Raji (cell line): ENCODE results near the gene ATP9A.

ENCODE experiments used
- POLR2A ChIP-seq: IDR thresholded peaks from 2 replicates; pipeline ENCODE4 v1.6.1; 2011; ENCODE audit warnings: low read depth, low read length, control low read depth; ENCODE audit not compliant: insufficient read depth

ATP9A gene

DNA sequence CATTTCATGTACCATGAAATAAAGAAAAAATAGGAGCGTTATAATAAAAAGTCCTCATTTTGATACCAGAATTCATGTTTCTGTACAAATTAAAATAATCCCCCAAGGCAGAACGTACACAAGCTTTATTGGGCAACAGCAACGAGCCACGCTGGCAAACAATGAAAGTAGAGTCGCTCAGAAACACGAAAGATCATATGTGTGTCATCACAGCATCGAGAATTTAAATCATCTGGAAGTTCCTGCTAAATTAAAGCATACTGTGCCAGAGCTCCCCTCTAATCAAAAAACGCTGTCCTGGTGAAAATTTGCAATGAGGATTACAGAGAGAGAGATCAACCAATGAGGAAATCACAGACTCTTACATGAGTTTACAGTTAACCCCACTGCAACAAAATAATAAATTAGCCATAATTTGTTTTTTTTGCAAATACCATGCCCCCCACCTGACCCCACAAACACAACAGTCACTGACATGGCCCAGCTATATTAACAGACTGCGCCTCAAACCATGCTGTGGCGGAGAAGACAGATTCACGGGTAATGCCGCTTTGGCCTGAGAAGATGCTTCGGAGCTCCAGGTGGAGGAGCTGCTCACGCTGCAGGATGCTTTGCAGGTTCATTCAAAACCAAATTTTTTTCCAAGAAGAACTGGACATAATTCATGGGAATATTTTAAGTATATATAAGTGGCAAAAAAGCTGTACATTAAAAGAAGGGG, 171.4 kb downstream of the ATP9A start:
- TF ChIP-seq POLR2A: no peak

DNA sequence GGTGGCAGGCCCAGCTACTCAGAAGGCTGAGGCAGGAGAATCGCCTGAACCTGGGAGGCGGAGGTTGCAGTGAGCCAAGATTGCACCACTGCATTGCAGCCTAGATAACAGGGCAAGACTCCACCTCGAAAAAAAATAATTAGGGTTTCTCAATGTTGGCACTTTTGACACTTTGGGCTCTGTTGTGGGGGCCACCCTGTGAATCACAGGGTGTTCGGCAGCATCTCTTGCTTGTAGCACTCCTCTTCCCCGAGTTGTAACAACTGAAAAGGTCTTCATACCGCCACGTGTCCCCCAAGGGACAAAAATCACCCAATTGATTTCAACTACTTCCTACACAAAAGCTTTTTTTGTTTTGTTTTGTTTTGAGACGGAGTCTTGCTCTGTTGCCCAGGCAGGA, 172.4 kb downstream of the ATP9A start:
- TF ChIP-seq POLR2A: no peak

DNA sequence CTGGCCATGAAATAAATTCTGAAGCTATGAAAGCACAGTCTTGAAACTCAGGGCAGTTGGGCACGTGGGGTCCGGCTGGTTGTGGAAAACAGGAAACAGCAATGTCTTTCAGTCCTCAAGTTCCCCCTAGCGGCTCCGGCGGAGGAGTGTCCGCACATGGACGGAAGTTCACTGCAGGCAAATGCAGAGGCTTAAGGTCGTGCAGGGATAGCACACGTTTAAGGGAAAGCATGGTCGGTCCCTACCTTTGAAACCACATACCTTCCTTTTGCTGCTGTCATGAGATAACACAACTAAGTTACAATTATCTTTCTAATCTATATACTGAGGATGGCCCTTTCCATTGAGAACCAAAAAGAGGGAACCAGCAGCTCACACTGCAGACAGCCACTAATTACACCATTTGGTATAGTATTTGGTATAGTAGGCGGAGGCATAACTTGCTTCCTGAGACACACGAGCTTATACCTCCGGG, 173.1 kb downstream of the ATP9A start:
- peak; percentile 56 for TF ChIP-seq POLR2A

DNA sequence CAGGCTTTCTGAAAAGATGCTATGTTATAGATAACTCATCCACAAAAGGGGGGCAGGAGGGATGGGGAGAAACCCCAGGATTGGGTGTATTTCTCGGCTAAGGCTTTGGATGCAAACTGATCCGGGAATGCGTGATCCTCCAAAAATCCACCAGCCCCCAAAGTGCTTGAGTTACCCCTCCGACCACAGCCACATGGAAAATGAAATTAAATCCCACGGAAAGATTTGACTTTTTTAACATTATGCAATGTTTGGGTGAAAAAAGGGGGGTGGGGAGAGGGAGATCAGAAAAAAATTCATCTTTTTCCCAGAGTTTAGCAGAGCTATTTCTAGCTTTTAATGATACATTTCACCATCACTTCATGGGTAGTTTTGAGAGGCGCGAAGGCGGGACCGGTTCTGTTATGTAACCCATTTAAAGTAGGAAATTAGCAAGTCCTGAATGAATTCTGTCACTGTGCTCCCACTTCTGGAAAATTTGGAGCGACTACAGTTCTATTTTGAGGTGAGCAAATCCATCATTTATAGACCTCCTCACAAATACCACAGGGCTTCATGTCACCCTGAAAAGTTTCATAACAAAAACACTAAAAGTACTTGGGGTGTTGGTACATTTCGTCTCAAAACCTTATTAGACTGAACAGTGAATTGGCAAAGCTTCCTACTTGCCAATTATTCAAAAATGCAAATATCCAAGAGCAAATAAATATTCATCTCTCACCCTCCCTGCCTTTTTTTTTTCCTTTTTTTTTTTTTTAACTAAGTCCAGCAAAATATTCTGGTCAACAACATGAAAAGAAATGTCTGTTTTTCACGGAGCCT, 173.7 kb downstream of the ATP9A start:
- TF ChIP-seq POLR2A: no peak

DNA sequence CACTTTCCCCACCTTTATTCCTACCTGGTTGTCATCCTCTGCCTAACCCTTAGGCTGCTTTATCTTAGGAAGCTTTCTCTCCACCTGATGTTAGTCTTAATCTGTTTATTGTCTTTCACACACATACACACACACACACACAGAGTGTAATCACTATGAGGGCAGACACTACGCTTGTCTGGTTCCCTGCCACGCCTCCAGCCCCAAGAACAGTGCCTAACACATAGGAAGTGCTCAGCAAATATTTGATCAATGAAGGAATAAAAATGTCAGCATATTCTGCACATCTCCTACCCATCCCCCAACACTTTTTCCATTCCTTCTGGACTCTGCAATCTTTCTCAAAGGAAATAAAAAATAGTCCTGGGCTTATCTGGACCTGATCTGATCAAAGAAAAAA, 174.6 kb downstream of the ATP9A start:
- TF ChIP-seq POLR2A: no peak

DNA sequence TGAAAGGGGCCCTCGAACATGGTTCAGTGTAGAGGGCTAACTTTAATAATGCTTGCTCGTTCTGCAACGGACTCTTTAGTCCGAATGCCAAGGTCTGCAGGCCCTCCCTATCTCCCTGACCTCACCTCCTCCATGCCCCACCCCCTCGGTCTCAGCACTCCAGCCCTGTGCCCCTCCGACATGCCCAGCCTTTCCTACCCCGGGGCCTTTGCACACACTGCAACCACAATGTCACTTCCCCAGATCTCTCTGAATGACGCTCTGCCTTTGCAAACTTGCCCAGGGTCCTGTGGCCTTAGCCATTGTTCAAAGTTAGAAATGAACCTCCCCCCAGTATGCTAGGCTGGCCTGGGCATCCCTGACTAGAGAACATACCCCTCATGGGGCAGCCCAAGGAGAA, 175.6 kb downstream of the ATP9A start:
- no peak for TF ChIP-seq POLR2A

DNA sequence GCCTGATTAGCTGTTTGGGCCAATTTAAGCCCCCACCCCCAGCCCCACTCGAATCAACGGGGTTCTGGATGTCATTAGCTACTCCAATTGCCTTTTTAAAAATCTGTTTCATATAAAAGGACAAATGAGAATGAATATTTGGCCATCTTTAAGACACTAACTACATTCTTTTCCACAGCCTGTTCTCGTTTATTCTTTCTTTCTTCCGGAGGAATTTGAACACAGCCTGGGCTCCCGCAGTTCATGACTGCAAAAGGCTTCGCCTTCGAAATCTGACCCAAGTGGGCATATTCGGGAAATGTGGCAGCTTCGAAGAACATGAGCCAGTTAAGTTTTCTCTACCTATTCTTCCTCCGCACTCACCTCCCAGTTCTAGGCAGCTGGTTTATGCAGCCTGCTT, 176.3 kb downstream of the ATP9A start:
- no peak for TF ChIP-seq POLR2A

DNA sequence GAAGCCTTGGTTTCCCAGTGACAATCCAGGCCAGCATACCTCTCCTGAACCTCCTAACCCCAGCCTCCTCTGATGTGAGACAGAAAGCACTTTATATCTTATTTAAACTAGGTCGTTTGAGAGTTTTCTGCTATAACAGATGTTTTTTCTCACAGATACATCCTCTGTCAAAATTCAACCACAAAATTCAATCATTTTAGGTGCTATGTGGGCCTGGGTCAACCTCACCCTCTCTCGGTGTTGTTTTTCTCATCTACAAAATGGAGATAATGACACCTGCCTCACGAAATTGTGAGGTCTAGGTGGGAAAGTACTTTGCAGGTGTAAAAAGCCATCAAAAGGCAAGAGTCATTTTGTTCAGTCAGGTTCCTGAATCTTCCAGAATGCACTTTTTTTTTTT, 179.4 kb downstream of the ATP9A start:
- TF ChIP-seq POLR2A: no peak

DNA sequence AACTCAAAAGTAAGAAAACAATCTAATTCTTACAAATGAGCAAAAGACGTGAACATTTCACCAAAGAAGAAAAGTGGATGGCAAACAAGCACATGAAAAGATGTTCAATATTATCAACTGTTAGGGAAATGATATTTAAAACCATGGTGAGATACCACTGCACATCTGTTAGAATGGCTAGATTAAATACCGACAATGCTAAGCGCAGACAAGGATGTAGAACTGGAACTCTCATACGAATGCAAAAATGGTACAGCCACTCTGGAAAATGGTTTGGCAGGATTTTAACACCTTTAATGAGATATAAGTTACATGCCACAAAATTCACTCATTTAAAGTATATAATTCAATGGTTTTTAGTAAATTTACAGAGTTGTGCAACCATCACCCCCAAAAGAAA, 181.0 kb downstream of the ATP9A start:
- no peak for TF ChIP-seq POLR2A

DNA sequence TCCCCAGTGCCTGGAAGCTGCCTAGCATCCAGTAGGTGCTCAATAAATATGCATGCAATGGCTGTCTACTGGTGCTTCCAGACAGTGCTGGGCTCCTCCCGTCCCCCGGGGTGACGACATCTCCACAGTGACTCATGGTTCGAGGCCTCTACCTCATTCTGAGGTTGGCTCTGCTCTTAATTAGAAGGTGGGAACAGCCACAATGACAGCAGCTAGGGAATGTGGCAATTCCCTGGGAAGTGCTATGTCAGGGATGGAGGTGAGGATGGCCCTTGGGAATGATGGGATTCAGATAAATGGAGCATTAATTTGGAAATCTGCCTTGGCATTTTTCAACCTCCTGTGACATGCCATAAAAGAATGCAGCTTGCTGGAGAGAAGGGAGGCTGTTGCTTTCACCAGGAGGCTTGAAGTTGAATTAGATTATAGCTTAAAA, 182.2 kb downstream of the ATP9A start:
- no peak for TF ChIP-seq POLR2A

DNA sequence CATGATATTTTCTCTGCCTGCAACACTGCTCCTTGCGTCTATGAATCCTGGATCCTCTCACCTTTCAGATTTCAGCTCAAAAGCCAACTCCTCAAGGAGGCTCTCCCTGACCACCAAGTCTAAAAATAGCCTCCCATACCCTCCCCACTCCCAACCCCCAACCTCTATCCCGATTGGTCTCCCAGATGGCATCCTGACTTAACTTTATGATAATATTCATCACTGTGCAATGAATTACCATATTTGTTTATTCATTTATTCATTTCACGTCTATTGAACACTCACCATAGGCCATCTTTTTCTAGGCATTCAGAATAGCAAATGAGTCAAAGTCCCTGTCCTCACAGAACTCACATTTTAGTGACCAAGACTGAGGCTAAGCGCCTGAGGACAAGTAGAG, 183.0 kb downstream of the ATP9A start:
- TF ChIP-seq POLR2A: no peak

DNA sequence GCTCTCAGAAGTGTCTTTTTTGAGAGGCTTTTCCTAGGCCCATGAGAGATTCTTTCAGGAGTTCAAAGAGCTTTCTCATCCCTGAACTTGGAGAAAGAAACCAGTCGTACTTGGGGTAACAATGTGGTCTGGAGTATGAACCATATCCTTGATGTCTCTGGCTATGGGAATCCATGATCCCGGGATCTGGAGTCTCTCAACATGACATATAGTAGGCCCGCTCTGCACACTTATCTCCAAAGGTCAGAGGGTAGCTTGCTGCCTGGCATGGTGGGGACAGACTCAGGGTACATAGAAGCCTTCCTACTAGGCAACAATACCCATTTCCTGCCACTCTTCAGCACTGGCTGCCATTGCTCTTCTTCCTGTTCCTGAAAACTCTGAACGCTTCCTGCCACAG, 183.5 kb downstream of the ATP9A start:
- TF ChIP-seq POLR2A: no peak

DNA sequence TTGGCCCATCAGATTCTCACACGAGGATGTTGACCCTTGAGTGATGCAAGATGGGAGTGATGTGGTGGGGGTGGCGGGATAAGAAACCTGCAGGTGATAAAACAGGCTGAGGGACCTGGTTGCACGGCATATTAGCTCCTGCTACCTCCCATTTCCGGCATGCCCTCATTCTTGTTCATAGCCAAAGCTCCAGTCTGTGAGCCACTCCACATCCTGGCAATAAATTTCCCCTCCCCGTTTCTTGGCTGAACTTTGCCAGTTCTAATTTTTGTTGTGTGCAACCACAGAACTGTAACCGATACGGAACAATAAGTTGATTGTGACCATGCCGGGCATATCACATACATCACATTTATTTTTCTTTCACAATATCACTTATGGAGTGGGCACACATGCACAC, 184.1 kb downstream of the ATP9A start:
- no peak for TF ChIP-seq POLR2A

DNA sequence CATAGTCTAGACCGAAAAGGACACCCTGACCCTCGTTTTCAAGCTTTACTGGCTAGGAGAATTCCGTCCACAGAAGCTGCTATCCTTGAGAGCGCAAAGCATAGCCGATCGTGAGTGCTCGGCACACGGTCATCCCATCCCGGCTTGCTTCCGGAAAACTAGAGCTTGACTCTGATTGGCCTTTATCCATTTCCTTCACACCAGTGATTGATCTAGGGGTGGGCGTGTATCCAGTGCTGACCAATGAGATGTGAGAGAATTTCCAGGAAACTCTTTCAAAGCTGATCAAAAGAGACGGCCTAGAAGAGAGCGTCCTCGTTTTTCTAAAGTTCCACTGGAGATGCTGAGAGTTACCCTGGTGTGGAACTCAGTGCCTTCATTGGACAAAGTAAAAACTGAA, 184.7 kb downstream of the ATP9A start:
- no peak for TF ChIP-seq POLR2A

DNA sequence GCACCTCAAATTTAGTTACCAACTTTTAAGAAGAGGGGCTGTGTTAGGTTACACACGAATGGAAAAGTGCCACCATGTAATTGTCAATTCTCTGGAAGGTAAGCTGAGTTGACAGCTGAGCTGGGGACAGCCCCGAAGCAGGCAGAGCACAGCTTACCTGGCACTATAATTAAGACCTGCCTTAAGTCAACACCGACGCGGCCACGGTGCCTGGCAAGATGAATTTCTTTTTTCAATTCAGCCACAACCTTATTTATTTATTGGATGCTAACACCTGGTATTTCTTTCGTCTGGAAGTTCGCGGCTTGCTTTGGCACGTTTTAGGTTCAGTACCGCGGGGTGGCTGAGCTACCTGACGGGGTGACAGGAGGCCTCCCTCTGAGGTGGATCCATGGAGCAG, 185.1 kb downstream of the ATP9A start:
- no peak for TF ChIP-seq POLR2A

DNA sequence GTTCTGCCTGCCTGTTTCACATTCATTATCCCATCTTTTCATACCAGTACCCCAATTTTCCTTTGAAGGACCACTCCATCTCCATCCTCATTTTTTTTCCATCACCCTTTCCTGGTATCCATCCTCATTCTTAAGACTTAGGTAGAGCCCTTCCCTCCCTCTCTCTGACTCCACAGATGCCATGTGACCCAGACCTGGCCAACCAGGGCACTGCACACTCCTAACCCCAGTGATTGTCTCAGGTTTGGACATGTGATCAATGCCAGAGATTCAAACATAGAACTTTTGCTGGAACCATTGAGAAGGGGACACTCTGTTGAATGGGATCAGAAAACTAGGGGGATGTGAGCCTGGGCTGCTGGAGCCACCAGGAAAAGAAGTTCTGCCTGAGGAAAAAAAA, 186.6 kb downstream of the ATP9A start:
- no peak for TF ChIP-seq POLR2A
